Trophoblast cell (in vitro differentiated cells and primary cell): ENCODE results near the gene MROH2B.
A peak's percentile ranks its signal among the peaks of the same experiment; 100 is the strongest.

Experiments
- DNase-seq, 2 donors: peaks; one replicate each; pipeline ENCODE4 v3.0.0-alpha.2; 2016
- H2AFZ ChIP-seq: 2 replicates; pipeline ENCODE4 v1.6.1; 2013; ENCODE audit warnings: low read length, moderate library complexity, mild to moderate bottlenecking; ENCODE audit not compliant: insufficient read depth, poor library complexity
- H2AK5ac ChIP-seq: 2 replicates; pipeline ENCODE4 v1.6.1; 2013; ENCODE audit warnings: mild to moderate bottlenecking, low read length
- H2BK120ac ChIP-seq: 2 replicates; pipeline ENCODE4 v1.6.1; 2013; ENCODE audit warnings: low read length, mild to moderate bottlenecking, moderate library complexity; ENCODE audit not compliant: insufficient read depth, poor library complexity
- H2BK12ac ChIP-seq: 2 replicates; pipeline ENCODE4 v1.6.1; 2013; ENCODE audit warnings: mild to moderate bottlenecking, low read length, moderate library complexity
- H2BK5ac ChIP-seq: 2 replicates; pipeline ENCODE4 v1.6.1; 2013; ENCODE audit warnings: low read length, low read depth, moderate library complexity, mild to moderate bottlenecking; ENCODE audit not compliant: poor library complexity
- H3K14ac ChIP-seq: 2 replicates; pipeline ENCODE4 v1.6.1; 2013; ENCODE audit warnings: mild to moderate bottlenecking, low read length
- H3K18ac ChIP-seq: 2 replicates; pipeline ENCODE4 v1.6.1; 2013; ENCODE audit warnings: mild to moderate bottlenecking, low read length
- H3K23ac ChIP-seq: 2 replicates; pipeline ENCODE4 v1.6.1; 2013; ENCODE audit warnings: low read length
- H3K27ac ChIP-seq: 2 replicates; pipeline ENCODE4 v1.5.1; 2013; ENCODE audit warnings: low read depth, mild to moderate bottlenecking, inconsistent platforms, low read length, moderate library complexity
- H3K27me3 ChIP-seq: 2 replicates; pipeline ENCODE4 v1.6.1; 2013; ENCODE audit warnings: inconsistent platforms, mild to moderate bottlenecking, low read length, moderate library complexity; ENCODE audit not compliant: insufficient read depth
- H3K36me3 ChIP-seq, 2 experiments: 1 replicate in 1 of 2; 2 replicates in 1 of 2; pipeline ENCODE4 v1.6.1; 2013; ENCODE audit warnings: low read length in 2 of 2, mild to moderate bottlenecking in 2 of 2, moderate library complexity in 1 of 2; ENCODE audit not compliant: insufficient read depth in 2 of 2, control insufficient read depth in 1 of 2
- H3K4ac ChIP-seq: 2 replicates; pipeline ENCODE4 v1.6.1; 2013; ENCODE audit warnings: low read depth, mild to moderate bottlenecking, low read length, moderate library complexity
- H3K4me1 ChIP-seq, 2 experiments: 1 replicate in 1 of 2; 2 replicates in 1 of 2; pipeline ENCODE4 v1.6.1; 2013; ENCODE audit warnings: low read length in 2 of 2, mild to moderate bottlenecking in 2 of 2, moderate library complexity in 1 of 2; ENCODE audit not compliant: insufficient read depth in 2 of 2, control insufficient read depth in 1 of 2
- H3K4me2 ChIP-seq: 2 replicates; pipeline ENCODE4 v1.6.1; 2013; ENCODE audit warnings: inconsistent platforms, mild to moderate bottlenecking, low read length, moderate library complexity
- H3K4me3 ChIP-seq: 2 replicates; pipeline ENCODE4 v1.5.1; 2013; ENCODE audit warnings: mild to moderate bottlenecking, low read depth, low read length, inconsistent platforms
- H3K79me1 ChIP-seq: one replicate; pipeline ENCODE4 v1.6.1; 2013; ENCODE audit warnings: low read length
- H3K79me2 ChIP-seq: 2 replicates; pipeline ENCODE4 v1.6.1; 2013; ENCODE audit warnings: low read length, mild to moderate bottlenecking; ENCODE audit not compliant: control insufficient read depth, insufficient read depth, poor library complexity
- H3K9ac ChIP-seq: 2 replicates; pipeline ENCODE4 v1.6.1; 2013; ENCODE audit warnings: mild to moderate bottlenecking, low read length
- H3K9me3 ChIP-seq: 2 replicates; pipeline ENCODE4 v1.6.1; 2013; ENCODE audit warnings: low read depth, mild to moderate bottlenecking, control low read depth, inconsistent platforms, low read length; ENCODE audit not compliant: insufficient read depth
- H4K12ac ChIP-seq: 2 replicates; pipeline ENCODE4 v1.6.1; 2013; ENCODE audit warnings: low read depth, mild to moderate bottlenecking, low read length, moderate library complexity
- H4K8ac ChIP-seq: 2 replicates; pipeline ENCODE4 v1.6.1; 2013; ENCODE audit warnings: low read depth, mild to moderate bottlenecking, low read length, moderate library complexity
- H4K91ac ChIP-seq: one replicate; pipeline ENCODE4 v1.6.1; 2013; ENCODE audit warnings: low read depth, mild to moderate bottlenecking, low read length, moderate library complexity
- WGBS: extraction: QIAGEN DNeasy Blood & Tissue Kit; methylation state at CpG from one replicate; pipeline ENCODE4 v1.1.7; 2013; ENCODE audit warnings: missing lambda C conversion rate; ENCODE audit not compliant: insufficient read length, insufficient coverage; ENCODE audit errors: extremely low coverage; 5-methylcytosine and 5-hydroxymethylcytosine counted together

MROH2B gene

GRCh38 chr5:41009232-41009631 is 61.9 kb downstream of the MROH2B start:
- Histone ChIP-seq H3K4me2 (no peak overlapping the region), H3K4ac (no peak overlapping the region)
- WGBS: no CpG with 5 or more reads among the region's 4 CpGs

GRCh38 chr5:41004931-41005330 is 66.2 kb downstream of the MROH2B start:
- H2BK5ac ChIP-seq: no peak overlapping the region
- H4K12ac ChIP-seq: no peak overlapping the region
- no peak overlapping the region for H2AFZ ChIP-seq
- H3K9ac ChIP-seq: no peak overlapping the region
- no peaks in the 10 kb centered on the region for H3K79me1 ChIP-seq
- no peaks in the 10 kb centered on the region for H3K9me3 ChIP-seq
- H3K4ac ChIP-seq: no peak overlapping the region
- no peaks in the 10 kb centered on the region for H3K27me3 ChIP-seq
- no peak overlapping the region for H3K27ac ChIP-seq
- no peak overlapping the region for H3K4me3 ChIP-seq
- H2BK120ac ChIP-seq: no peak overlapping the region
- H2AK5ac ChIP-seq: no peak overlapping the region
- H4K91ac ChIP-seq: no peak overlapping the region
- H2BK12ac ChIP-seq: no peak overlapping the region
- no peak overlapping the region for H3K18ac ChIP-seq
- no peak overlapping the region for H4K8ac ChIP-seq
- WGBS: no CpG with 5 or more reads among the region's 7 CpGs
- H3K14ac ChIP-seq: no peak overlapping the region
- H3K4me1 ChIP-seq: no peaks in the 10 kb centered on the region
- DNase-seq: peak in 1 of 2 donors; percentile 55
- no peaks in the 10 kb centered on the region for H3K79me2 ChIP-seq
- no peaks in the 10 kb centered on the region for H3K36me3 ChIP-seq
- H3K4me2 ChIP-seq: no peak overlapping the region
- H3K23ac ChIP-seq: no peak overlapping the region

More at GRCh38 chr5:41009232-41009631, 61.9 kb downstream of the MROH2B start:
- H3K18ac ChIP-seq: no peak overlapping the region
- no peaks in the 10 kb centered on the region for H3K36me3 ChIP-seq
- no peak overlapping the region for H4K91ac ChIP-seq
- H3K79me2 ChIP-seq: no peaks in the 10 kb centered on the region
- H3K9ac ChIP-seq: no peak overlapping the region
- H4K8ac ChIP-seq: no peak overlapping the region
- H2BK120ac ChIP-seq: no peak overlapping the region
- no peak overlapping the region for H3K27ac ChIP-seq
- no peak overlapping the region for H2AK5ac ChIP-seq
- H3K4me1 ChIP-seq: peaks cover 0 to 2% of the 10 kb centered on the region in 2 experiments
- H3K27me3 ChIP-seq: no peaks in the 10 kb centered on the region
- no peak overlapping the region for H2BK5ac ChIP-seq
- no peaks in the 10 kb centered on the region for H3K79me1 ChIP-seq
- H3K4me3 ChIP-seq: no peak overlapping the region
- H3K9me3 ChIP-seq: no peaks in the 10 kb centered on the region
- no peak overlapping the region for H2AFZ ChIP-seq
- H3K23ac ChIP-seq: no peak overlapping the region
- no peak overlapping the region for H2BK12ac ChIP-seq
- DNase-seq: peak; percentile 90 to 95
- no peak overlapping the region for H4K12ac ChIP-seq
- H3K14ac ChIP-seq: no peak overlapping the region

DNA sequence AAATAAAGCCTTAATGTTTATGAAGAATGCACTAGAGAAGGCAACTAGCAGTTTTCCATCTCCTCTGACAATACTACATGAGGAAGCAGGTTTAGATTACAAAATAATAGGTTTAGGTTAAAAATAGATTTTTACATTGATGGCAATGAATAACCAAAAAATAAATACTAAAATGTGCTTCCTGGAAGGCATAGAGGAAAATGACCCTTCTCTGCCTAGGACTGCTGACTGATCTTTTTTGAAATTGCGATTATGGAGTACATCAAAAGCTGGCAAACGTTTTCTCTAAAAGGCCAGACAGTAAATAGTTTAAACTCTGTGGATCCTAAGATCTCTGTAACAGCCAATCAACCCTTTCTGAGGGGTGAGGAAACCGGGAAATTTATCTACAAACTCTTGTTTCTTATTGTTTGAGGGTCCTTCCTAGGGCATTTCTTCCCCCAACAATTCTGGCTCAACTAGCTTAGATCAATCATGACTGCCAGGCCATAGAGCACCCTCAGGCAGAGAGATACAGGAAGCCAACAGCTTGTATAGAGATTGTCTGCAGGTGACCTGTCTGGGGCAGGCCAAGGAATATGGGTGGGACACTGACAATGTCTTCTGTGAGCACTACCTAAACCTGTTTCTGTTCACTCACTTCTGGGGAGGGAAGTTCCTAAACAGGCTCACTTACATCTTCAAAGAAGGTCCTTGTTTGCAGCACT is 67.3 kb downstream of the MROH2B start:
- Histone ChIP-seq H3K4ac (no peak overlapping the region), H3K27ac (no peak overlapping the region), H2BK5ac (no peak overlapping the region), H3K4me1 (no peaks in the 10 kb centered on the region), H2AK5ac (no peak overlapping the region), H3K23ac (no peak overlapping the region), H2AFZ (no peak overlapping the region), H2BK120ac (no peak overlapping the region), H3K79me1 (no peaks in the 10 kb centered on the region), H3K9ac (no peak overlapping the region), H3K14ac (no peak overlapping the region), H4K12ac (no peak overlapping the region), H3K79me2 (no peaks in the 10 kb centered on the region), H4K8ac (no peak overlapping the region), H3K4me3 (no peak overlapping the region), H3K18ac (no peak overlapping the region), H3K4me2 (no peak overlapping the region), H3K27me3 (no peaks in the 10 kb centered on the region), H3K36me3 (no peaks in the 10 kb centered on the region), H2BK12ac (no peak overlapping the region), H4K91ac (no peak overlapping the region), H3K9me3 (no peaks in the 10 kb centered on the region)
- DNase-seq: no peak
- no CpG with 5 or more reads among the region's 3 CpGs for WGBS

GRCh38 chr5:40999966-41000365 is 71.2 kb downstream of the MROH2B start:
- no peak overlapping the region for H2BK12ac ChIP-seq
- H2AFZ ChIP-seq: no peak overlapping the region
- H3K4ac ChIP-seq: no peak overlapping the region
- H3K27me3 ChIP-seq: no peaks in the 10 kb centered on the region
- no peaks in the 10 kb centered on the region for H3K36me3 ChIP-seq
- H2BK5ac ChIP-seq: no peak overlapping the region
- H3K9me3 ChIP-seq: no peaks in the 10 kb centered on the region
- H3K79me1 ChIP-seq: no peaks in the 10 kb centered on the region
- no peak overlapping the region for H2BK120ac ChIP-seq
- no peak overlapping the region for H3K14ac ChIP-seq
- no peak overlapping the region for H4K91ac ChIP-seq
- DNase-seq: no peak
- no peak overlapping the region for H3K23ac ChIP-seq
- no peak overlapping the region for H2AK5ac ChIP-seq
- WGBS: no CpG with 5 or more reads among the region's 4 CpGs
- no peak overlapping the region for H3K9ac ChIP-seq
- H3K4me3 ChIP-seq: no peak overlapping the region
- no peaks in the 10 kb centered on the region for H3K4me1 ChIP-seq
- H3K4me2 ChIP-seq: no peak overlapping the region
- no peak overlapping the region for H4K8ac ChIP-seq
- no peak overlapping the region for H3K27ac ChIP-seq
- H3K79me2 ChIP-seq: no peaks in the 10 kb centered on the region
- no peak overlapping the region for H4K12ac ChIP-seq
- H3K18ac ChIP-seq: no peak overlapping the region
